Kidney capillary endothelial cell (primary cell): ENCODE measurements around the gene TRIM67.
A peak's percentile ranks its signal among the peaks of the same experiment; 100 is the strongest.
"Not testable (repeated sequence)": the region's sequence is repeated elsewhere in the genome, so short reads cannot be mapped to it uniquely, and the experiment has no call there.

ENCODE experiments used
- DNase-seq: peaks from one replicate; pipeline ENCODE4 v3.0.0-alpha.2; 2018; ENCODE audit warnings: low spot score

The TRIM67 gene

DNA sequence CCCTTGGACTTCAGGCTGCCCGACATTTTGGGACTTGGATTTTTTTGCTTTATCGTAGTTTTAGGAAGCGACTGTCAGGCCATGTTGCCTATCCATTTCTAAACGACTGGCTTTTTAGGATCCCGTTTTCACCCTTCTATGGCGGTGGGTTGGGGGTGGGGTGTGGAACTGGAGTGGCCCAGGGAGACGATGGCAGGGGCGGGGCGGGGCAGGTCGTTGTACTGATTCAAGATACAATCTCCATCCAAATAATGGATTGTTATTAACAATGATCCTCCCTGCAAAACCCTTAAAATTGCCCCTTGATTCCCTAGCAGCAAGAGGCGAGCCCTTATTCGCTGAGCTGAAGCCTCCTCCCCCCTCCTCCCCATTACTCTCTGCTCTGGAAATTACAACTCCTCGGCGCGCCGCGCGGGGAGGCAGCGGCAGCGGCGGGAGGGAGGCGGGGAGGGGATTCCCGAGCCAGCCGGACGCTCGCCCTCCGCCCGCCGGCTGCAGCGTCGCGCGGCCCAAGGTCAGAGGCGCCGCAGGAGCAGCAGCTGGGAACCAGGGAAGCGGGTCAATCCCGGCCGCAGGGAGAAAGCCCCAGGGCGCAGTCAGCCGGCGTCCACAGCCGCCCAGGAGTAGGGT is at the start of gene TRIM67:
Gene TRIM67, plus strand, starts transcription at position 392 of the 630 bp plus-strand sequence. CDS start 912 bp downstream, outside the sequence.
- DNase-seq = peak; percentile 27

DNA sequence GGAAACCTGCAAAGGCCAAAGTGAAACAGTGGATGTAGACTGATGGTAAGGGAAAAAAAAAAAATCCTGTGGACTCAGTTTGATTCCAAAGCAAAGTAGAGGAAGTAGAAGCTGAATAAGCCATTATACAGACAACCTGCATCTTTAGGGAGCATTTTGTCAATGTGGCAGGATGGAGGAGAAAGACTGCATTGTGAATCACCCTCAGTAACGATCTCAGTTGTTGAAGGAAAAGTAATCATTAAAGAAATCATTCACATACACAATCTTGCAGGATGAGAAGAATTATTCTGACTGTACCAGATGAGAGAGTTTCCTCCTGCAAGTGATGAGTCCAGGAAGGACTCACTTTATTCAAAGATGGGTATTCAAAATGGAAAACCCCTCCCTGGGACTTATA is 45.1 kb upstream of the TRIM67 start:
- DNase-seq = no peak

DNA sequence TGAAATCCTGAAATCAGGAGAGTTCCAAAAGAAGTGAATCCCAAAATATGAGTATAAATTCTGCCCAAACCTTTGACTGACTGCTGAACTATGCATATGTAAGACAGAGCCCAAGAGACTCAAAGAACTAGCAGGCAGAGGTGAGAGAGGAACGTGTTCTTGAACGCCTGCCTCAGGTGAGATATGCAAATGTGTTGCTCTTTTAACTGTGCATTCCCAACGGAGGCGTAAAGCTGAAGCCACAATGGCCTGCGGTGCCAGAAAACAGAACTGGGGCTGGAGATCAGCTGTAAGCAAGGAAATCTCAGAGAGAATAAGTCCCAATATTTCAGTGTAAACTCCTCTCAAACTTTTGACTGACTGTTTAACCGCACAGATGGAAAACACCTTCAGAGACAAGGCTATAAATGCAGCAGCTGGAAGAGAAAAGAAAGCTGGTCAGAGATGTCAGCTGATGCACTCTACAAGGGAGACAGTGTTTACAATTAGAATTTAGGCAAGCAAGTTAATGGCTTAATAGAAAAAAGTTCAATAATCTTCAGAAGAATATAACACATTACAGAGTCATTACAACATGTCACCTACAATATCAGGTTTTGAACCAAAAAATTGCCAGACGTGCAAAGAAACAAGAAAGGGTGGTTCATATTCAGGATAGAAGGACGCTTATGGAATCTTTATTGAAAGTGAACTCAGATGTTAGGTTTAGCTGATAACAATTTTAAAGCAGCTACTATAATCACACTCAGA is 43.0 kb upstream of the TRIM67 start:
- no peak for DNase-seq

DNA sequence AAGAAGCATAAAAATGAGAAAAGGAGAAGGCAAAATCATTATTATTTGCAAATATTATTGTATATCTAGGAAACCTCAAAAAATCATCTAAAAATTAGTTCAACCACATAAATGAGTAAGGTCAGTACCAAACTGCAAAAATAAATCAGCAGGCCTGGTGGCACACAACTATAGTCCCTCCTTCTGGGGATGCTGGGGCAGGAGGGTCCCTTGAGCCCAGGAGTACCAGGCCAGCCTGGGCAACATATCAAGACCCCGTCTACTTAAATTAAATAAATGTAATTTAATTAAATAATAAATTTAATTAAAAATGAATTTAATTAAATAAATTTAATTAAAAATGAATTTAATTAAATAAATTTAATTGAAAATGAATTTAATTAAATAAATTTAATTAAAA is 40.3 kb upstream of the TRIM67 start:
- DNase-seq = no peak

DNA sequence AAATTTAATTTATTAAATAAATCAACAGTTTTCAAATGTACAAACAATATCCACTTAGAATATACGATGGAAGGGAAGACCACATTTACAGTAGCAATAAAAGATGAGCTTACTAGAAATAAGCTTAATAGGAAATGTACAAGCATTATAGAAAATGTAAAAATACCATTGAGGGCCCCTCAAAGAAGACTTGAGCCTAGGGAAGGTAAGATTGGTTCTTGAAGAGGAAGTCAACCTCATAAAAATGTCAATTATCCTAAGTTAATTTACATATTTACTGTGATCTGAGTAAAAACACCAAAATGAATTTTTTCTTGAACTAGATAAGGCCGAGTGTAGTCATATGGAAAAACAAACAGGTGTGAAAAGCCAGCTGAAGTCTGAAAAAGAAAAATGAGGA is 39.7 kb upstream of the TRIM67 start:
- no peak for DNase-seq

DNA sequence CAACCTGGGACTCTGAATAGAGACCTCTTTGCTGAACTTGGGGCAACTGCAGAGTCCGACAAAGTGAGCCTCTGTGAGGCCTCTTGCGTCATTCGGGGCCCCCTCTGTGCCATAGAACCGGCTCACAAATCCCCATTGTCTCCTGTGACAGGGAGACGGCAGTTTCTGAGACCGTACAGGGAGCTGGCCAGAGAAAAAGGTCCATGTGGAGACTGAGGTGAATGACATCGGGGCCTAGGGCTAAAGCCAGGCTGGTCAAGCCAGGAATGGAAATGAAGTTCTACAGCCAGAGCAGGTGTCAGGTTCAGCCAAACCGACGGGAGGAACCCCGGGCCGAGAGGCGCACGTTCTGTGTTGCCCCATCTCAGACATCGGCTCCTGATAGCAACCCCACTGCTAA is 37.1 kb upstream of the TRIM67 start:
- DNase-seq = no peak

DNA sequence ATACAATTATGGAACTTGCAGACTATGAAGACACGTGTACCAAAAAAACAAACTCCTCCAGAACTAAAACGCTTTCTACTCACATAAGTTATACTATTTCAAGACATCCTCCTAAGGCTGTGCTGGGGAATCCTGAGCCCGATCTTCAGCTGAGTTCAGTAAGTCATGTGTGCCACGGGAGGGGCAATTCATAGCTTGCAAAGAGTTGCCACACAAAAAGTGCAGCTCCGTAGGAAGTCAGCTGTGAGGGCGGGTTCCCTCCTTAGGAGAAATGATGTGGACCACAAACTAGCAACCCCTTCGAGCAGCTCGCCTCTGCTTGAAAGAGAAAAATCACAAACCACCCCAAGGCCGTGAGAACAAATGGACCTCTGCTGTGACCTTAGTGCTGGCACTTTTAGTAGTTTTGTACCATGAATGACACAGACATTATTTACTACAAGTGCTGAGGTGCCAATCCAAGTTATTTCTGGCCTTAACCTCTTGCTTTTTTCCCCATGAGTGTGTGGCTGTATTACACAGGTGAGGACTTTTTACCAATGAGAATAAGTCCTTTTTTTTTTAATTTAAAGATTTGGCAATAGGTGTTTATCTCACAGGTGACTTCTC is 35.8 kb upstream of the TRIM67 start:
- no peak for DNase-seq

DNA sequence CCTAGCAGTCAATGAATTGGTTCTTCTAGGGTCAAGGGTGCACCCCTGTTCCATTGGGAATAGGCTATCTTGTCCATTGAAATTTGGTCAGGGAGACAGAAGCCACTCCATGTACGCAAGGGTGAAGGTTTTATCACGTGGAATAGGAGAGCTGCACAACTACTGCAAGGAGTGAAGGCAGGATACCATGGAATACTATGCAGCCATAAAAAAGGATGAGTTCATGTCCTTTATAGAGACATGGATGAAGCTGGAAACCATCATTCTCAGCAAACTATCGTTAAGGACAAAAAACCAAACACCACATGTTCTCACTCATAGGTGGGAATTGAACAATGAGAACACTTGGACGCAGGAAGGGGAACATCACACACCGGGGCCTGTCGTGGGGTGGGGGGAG is 34.8 kb upstream of the TRIM67 start:
- not testable (repeated sequence) for DNase-seq

DNA sequence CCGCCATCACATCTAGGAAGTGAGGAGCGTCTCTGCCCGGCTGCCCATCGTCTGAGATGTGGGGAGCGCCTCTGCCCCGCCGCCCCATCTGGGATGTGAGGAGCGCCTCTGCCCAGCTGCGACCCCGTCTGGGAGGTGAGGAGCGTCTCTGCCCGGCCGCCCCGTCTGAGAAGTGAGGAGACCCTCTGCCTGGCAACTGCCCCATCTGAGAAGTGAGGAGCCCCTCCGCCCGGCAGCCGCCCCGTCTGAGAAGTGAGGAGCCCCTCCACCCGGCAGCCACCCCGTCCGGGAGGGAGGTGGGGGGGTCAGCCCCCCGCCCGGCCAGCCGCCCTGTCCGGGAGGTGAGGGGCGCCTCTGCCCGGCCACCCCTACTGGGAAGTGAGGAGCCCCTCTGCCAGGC is 33.4 kb upstream of the TRIM67 start:
- not testable (repeated sequence) for DNase-seq

DNA sequence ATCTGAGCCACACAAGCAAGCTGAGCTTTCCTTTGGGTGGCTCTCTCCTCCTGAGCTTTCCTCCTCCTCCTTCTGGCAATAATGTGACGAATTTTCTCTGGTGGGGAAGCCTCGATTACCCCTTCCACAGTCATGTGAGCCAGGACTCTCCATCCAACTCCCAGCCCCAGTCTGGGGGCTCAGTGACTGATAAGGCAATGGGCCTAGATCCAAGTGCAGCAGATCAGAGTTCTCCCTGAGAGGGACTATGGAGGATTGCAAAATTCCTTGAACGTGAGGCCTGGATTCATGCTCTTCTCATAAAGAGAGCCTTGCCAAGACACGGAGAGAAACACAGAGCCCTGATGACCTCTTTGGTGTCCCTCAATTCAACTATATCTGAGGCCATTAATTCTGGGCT is 31.3 kb upstream of the TRIM67 start:
- DNase-seq = no peak

DNA sequence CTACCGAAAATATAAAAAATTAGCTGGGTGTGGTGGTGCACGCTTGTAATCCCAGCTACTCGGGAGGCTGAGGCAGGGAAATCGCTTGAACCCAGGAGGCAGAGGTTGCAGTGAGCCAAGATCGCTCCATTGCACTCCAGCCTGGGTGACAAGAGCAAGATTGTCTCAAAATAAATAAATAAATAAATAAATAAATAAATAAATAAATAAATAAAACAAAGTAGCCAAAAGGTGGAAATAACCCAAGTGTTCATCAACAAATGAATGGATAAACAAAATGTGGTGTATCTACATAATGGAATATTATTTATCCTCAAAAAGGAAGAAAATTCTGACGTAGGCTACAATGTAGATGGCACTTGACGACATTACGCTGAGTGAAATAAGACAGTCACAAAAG is 29.3 kb upstream of the TRIM67 start:
- not testable (repeated sequence) for DNase-seq

DNA sequence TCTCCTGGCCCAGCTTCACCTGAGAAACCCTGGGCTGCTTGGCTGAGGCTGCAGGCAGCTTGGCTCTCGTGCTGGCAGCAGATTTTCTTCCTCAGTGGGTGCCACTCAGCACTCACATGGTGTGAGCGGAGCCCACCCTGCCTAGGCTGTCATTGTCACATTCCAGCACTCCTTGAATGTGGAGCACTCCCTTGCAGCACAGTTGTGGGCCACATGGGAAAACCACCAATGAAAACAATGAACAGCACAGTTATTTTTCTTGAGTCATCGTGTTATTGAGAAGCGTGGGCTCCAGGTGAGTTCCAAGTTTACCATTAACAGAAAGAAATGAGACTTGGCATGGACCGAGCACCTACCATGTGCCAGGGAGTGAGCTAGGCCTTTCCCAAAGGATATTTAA is 27.2 kb upstream of the TRIM67 start:
- no peak for DNase-seq

DNA sequence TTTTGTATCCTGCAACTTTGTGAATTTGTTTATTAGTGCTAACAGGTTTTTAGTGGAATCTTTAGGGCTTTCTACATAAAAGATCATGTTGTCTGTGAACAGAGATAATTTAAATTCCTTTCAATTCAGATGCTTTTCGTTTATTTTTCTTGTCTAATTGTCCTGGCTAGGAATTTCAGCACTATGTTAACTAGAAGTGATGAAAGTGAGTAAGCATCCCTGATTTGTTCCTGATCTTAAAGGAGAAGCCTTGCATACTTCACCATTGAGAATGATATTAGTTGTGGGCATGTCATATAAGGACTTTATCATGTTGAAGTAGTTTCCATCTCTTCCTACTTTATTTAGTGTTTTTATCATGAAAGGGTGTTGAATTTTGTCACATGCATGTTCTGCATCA is 23.6 kb upstream of the TRIM67 start:
- DNase-seq = no peak

DNA sequence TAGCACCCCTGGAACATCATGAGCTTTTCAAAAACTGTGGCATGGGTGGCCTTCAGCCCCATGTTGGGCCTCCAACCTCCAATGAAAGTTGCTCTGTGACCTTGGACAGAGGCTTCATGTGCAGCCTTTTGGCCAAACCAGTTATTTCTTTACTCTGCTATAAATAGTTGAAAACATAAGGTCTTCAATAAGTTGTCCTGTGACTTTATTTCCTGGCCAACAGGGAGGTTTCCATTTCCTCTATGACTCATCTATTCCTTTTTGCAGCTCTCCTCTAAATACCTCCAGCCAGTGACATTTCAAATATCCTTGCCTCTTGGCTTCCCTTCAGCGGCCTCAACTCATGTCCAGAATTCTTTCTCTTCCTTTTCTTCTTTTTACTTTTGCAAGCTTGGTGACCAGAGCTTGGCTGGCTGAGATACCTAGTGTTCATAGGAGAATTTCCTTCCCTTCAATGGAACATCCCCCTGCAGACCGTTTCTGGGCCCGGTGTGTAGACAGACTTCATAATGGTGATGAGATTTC is 22.7 kb upstream of the TRIM67 start:
- DNase-seq = peak; percentile 91

DNA sequence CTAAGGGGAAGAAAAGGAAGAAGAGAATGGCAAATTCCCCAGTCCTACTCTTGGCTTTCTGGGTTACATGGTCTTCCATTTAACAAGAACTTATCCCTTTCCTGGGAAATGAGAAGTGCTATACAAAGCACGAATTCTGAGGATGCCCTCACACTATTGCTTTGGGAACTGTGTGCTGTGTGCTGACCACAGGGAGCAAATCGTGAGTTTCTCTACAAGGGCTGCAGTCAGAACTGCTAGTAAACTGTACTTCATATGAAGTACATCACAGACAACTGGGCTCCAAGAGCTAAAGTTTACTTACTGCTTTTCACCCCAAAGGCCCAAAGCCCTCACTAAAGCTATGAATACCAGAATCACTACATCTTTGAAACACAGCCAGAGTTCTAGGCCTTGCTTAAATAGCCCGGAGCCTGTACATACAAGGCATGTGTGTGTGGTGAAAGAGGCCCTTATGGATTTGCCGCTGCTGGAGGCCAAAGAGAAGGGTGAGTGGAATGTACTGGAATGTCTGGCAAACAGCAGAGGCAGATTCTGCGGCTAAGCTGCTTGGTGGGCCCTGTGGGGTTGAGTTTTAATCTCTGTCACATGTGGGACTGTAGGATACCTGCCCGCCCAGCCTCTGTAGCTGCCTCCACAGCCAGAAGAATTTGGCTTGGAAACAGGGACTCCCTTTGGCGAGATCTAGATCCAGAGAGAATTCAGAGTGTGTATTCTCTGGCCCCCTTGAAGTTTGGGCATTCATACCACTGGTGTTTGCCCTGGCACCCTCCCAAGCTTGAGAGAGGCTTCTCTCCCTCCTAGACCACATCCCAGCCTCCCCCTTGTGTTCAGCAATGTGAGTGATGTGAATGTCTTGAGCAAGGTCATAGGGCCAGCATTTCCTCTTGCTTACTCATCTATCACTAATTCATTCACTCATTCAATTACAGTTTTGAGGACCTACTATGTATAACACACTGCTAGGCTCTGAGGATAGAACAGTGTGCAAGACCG is 21.9 kb upstream of the TRIM67 start:
- peak; percentile 27 for DNase-seq

DNA sequence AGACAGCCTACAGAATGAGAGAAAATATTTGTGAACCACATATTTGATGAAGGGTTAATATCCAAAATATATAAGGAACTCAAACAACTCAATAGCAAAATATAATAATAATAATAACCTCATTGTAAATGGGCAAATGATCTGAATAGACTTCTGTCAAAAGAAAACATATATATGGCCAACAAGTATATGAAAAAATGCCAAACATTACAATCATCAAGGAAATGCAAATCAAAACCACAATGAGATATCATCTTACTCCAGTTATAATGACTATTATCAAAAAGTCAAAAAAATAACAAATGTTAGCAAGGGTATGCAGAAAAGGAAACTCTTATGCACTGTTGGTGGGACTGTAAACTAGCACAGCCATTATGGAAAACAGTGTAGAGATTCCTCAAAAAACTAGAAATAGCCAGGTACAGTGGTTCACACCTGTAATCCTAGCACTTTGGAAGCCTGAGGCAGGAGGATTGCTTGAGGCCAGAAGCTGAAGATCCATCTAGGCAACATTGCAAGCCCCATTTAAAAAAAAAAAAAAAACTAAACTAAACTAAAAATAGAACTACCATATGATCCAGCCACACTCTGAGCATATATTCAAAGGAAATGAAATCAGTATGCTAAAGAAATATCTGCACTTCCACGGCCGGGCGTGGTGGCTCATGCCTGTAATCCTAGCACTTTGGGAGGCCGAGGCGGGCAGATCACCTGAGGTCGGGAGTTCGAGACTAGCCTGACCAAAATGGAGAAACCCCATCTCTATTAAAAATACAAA is 17.3 kb upstream of the TRIM67 start:
- no peak for DNase-seq

DNA sequence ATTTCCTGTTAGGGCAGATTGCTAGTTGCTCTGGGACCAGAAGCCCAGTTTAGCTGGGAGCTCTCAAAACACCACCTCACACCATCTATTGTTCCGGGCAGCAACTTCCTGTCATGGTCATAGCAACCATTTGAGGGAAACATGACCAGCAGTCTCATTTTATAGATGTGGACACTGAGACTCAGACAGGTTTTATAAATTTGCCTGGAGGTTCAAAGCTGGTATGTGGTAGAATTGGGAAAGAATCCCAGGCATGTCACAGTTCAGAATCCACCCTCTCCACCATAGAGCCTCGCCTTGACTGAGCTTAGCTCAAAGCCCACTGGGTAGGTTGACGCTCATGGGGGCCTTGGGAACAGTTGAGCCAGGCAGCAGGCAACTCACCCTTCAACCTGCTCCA is 14.0 kb upstream of the TRIM67 start:
- DNase-seq = peak; percentile 21

DNA sequence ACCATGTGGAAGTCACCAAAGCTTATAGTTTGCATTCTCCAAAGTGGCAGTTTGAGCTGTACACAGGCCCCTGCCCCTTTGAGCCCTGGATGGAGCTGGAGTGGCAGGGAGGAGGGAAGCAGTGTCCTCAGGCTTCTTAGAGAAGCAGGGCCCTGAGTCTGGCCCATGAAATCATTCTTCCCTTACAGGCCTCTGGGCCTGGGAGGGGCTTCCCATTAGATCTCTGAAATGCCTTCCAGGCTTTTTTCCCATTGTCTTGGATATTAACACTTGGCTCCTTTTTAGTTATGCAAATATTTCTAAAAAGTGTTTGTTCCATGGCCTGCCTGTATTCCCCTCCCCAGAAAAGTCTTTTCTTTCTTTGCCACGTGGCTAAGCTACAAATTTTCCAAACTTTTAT is 10.0 kb upstream of the TRIM67 start:
- no peak for DNase-seq

DNA sequence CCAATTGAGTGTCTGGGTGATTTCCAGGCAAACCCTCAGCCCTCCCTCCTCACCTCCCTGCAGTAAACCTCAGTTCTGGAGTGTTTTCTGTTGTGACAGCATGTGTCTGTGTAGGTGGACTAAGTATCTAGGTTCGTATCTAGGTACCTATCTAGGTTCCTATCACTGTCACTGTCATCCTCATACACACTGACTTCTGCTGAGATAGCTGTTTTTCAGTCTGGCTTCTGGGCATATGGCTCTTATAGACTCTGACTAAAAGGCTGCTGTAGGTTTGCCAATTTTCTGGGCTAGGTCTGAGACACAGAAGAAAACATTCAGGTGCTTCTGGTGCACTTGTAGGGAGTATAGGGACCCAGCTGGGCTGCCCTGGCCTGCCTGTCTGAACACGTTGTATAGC is 8.1 kb upstream of the TRIM67 start:
- DNase-seq = no peak

DNA sequence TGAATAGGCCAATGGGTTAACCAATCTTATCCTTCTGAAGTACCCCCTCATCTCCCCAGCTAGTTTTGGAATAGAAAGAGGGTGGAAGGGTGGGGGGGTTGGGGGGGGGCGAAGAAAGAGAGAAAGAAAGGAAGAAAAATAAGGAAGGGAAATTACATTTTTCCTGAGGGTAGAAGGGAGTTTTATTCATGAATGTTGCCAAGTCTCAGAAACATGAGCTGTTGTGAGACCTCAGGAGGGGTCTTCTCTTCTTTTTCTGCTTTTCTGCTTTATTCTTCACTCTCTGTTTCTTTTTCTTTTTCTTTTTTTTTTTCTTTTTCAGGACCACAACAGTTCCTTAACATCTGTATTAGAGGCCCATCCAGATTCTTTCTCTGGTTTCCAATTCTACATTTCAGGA is 6.0 kb upstream of the TRIM67 start:
- no peak for DNase-seq

DNA sequence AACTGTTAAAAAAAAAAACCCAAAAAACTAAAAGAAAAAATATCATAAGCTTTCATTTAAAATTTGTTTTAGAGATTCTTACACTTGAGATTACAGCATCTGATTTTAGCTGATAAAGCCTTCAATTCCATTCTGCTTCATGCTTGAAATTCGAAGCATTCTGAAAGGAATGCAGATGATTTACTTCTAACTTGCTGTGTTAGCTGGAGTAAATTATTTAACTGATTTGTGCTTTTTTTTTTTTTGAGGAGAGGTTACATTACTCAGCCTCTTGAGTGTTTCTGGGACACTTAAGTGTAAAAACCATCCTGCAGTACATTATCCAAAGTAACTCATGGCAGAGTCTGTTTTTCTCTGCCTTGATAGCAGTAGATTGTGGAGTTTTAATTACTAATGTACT is 4.5 kb upstream of the TRIM67 start:
- DNase-seq = no peak
